Esophagus muscularis mucosa (tissue), 4 donors: ENCODE data around the gene C11orf65. TPM values are rescaled to one million over a fixed set of nuclear protein-coding genes. Genes with fewer than 3 reads are reported as not detected.
A peak's percentile ranks its signal among the peaks of the same experiment; 100 is the strongest.
"Not testable (repeated sequence)": the region's sequence is repeated elsewhere in the genome, so short reads cannot be mapped to it uniquely, and the experiment has no call there.

ENCODE experiments used
- DNase-seq: peaks from one replicate; pipeline ENCODE4 v3.0.0-alpha.2; 2017; ENCODE audit errors: extremely low spot score
- H3K27ac ChIP-seq, 4 donors: fragments of 200-600 bp; sonication (generic); replicated peaks in 1 of 4; 1 replicate in 3 of 4; 2 replicates in 1 of 4; pipeline ENCODE4 v1.5.1; 2016 to 2019; ENCODE audit warnings: mild to moderate bottlenecking in 1 of 4
- H3K27me3 ChIP-seq, 4 donors: fragments of 200-600 bp; sonication (generic); one replicate each; pipeline versions ENCODE4 v1.5.1 to v1.6.0; 2016 to 2019
- H3K36me3 ChIP-seq, 4 donors: fragments of 200-600 bp; sonication (generic); one replicate each; pipeline ENCODE4 v1.5.1; 2016 to 2019
- H3K4me1 ChIP-seq, 4 donors: fragments of 200-600 bp; sonication (generic); one replicate each; pipeline ENCODE4 v1.5.1; 2016 to 2019
- H3K4me3 ChIP-seq, 4 donors: fragments of 200-600 bp; sonication (generic); 1 replicate in 2 of 4; 2 replicates in 2 of 4; pipeline ENCODE4 v1.5.1; 2016 to 2019; ENCODE audit warnings: mild to moderate bottlenecking in 4 of 4, moderate library complexity in 1 of 4
- H3K9me3 ChIP-seq, 4 donors: fragments of 200-600 bp; sonication (generic); 1 replicate in 3 of 4; 2 replicates in 1 of 4; pipeline ENCODE4 v1.5.1; 2016 to 2019
- EP300 ChIP-seq: sonication (generic); formaldehyde crosslinking; IDR thresholded peaks from one replicate; pipeline ENCODE4 v1.6.1; 2017; ENCODE audit warnings: antibody characterized with exemption
- POLR2A ChIP-seq: fragments of 450-650 bp; IDR thresholded peaks from one replicate; pipeline ENCODE4 v1.6.1; 2017; ENCODE audit warnings: antibody characterized with exemption, moderate library complexity, mild to moderate bottlenecking, low read depth
- POLR2AphosphoS5 ChIP-seq, 2 donors: sonication (generic); formaldehyde crosslinking; IDR thresholded peaks; one replicate each; pipeline ENCODE4 v1.6.1; 2017; ENCODE audit warnings: antibody characterized with exemption in 2 of 2
- WGBS: methylation state at CpG from one replicate; pipeline ENCODE4 v1.1.5; 2018; 5-methylcytosine and 5-hydroxymethylcytosine counted together
- intact Hi-C: fragments of 100-400 bp; cut with DNase I; formaldehyde crosslinking; loops from one replicate; pipeline ENCODE4 v1.15.1; 2023
- total RNA-seq, 4 donors: library from RNA; depleted of rRNA; stranded (reverse); fragments of >200 nt; gene quantifications; one replicate each; pipeline versions ENCODE4 v1.1.0 to v1.2.1, GENCODE V29; 2016
- TF ChIP-seq, protein P1 (sequence below), 3 experiments: fragments of 200-600 bp in 2 of 3; fragments of 450-650 bp in 1 of 3; sonication (generic) in 2 of 3; IDR thresholded peaks; one replicate each; pipeline ENCODE4 v1.5.1; 2017 to 2019; ENCODE audit warnings: antibody characterized with exemption in 3 of 3, mild to moderate bottlenecking in 2 of 3, moderate library complexity in 1 of 3

The C11orf65 gene
- total RNA-seq, 4 donors from 2014 or later, result 0.06 to 0.63 (median 0.33) TPM; not detected in 1

DNA sequence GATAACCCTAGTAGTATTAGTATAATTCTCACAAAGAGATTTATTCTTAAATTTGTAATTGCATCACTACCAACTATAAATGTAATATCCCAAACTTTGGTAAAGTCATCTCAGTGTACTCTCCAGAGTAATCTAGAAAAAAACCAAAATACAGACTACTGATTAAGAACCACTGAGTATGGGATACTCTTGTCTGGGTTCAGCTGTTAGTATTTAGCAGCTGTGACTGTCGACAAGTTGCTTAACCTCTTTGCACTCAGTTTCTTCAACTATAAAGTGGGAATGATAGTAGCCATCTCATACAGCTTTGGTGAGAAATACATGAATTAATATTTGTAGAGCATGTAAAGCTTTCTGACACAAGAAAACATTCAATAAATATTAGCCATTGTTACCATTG lies 35.3 kb downstream of the C11orf65 start:
- Histone ChIP-seq H3K27me3 (no peaks in the 10 kb centered on the region), H3K27ac (no peak overlapping the region), H3K9me3 (peaks cover 0 to 8% (median 0%) of the 10 kb centered on the region in 4 donors), H3K4me3 (no peak overlapping the region), H3K4me1 (no peaks in the 10 kb centered on the region), H3K36me3 (no peaks in the 10 kb centered on the region)
- intact Hi-C loops, result no loop called here
- whole genome bisulfite sequencing, result 85% methylated on average over 1 of the region's 1 CpG
- TF ChIP-seq POLR2A, result no peak
- no peak for TF ChIP-seq POLR2AphosphoS5 (IDR thresholded peaks at IDR 0.05)
- no peak for TF ChIP-seq EP300
- TF ChIP-seq, protein P1, sequence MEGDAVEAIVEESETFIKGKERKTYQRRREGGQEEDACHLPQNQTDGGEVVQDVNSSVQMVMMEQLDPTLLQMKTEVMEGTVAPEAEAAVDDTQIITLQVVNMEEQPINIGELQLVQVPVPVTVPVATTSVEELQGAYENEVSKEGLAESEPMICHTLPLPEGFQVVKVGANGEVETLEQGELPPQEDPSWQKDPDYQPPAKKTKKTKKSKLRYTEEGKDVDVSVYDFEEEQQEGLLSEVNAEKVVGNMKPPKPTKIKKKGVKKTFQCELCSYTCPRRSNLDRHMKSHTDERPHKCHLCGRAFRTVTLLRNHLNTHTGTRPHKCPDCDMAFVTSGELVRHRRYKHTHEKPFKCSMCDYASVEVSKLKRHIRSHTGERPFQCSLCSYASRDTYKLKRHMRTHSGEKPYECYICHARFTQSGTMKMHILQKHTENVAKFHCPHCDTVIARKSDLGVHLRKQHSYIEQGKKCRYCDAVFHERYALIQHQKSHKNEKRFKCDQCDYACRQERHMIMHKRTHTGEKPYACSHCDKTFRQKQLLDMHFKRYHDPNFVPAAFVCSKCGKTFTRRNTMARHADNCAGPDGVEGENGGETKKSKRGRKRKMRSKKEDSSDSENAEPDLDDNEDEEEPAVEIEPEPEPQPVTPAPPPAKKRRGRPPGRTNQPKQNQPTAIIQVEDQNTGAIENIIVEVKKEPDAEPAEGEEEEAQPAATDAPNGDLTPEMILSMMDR (IDR thresholded peaks at IDR 0.05), result no peak
- DNase-seq, result no peak

DNA sequence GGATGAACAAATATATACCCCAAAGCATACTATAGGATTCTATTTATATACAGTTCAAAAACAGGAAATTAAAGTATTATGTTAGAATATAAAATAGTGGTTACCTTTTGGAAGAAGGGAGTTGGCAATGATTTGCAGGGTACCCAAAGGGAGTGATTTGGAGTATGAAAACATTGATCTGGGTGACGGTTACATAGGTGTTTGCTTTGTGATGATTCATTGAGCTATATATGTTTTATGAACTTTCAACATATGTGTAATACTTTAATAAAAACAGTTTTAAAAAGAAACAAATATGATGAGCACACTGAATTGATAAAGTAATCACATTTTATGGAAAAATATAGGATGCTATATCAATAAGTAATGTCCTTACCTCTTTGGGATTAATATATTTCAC lies 36.0 kb downstream of the C11orf65 start:
- Histone ChIP-seq H3K27me3 (no peaks in the 10 kb centered on the region), H3K9me3 (peaks cover 0 to 5% (median 0%) of the 10 kb centered on the region in 4 donors), H3K4me1 (no peaks in the 10 kb centered on the region), H3K4me3 (no peak overlapping the region), H3K36me3 (no peaks in the 10 kb centered on the region), H3K27ac (no peak overlapping the region)
- intact Hi-C loops, result no loop called here
- DNase-seq, result no peak
- TF ChIP-seq POLR2A (no peak), POLR2AphosphoS5 (IDR thresholded peaks at IDR 0.05) (no peak), EP300 (no peak)
- TF ChIP-seq, protein P1 (IDR thresholded peaks at IDR 0.05), result no peak
- WGBS, result 95% methylated on average over 1 of the region's 1 CpG

DNA sequence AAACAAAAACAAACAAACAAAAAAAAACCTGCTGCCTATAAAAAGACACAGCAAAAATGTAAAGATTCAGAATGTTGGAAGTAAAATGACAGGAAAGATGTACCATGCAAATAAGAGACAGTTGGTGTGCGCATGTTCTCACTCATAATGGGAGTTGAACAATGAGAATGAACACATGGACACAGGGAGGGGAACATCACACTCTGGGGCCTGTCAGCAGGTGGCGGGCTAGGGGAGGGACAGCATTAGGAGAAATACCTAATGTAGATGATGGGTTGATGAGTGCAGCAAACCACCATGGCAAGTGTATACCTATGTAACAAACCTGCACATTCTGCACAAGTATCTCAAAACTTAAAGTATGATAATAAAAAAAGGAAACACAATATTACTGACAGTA lies 49.8 kb downstream of the C11orf65 start:
- H3K27me3 ChIP-seq, H3K4me1 ChIP-seq, DNase-seq, H3K36me3 ChIP-seq, H3K9me3 ChIP-seq, H3K27ac ChIP-seq, H3K4me3 ChIP-seq, intact Hi-C loops: not testable (repeated sequence)
- 87% methylated on average over 2 of the region's 2 CpGs for WGBS
- TF ChIP-seq, protein P1 (IDR thresholded peaks at IDR 0.05), result peak; percentile 21 to 37 (median 35)

DNA sequence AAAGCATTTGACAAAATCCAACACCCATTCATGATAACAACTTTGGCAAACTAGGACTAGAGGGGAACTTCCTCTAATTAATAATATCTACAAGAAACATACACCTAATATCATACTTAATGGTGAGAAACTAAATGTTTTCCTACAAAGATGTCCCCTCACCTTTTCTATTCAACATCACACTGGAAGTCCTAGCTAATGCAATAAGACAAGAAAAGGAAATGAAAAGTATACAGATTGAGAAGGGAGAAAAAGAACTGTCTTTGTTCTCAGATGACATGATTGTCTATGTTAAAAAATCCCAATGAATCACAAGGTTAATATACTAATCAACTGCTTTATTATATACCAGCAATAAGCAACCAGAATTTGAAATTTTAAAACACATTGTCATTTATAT lies 52.4 kb downstream of the C11orf65 start:
- intact Hi-C loops, result no loop called here
- TF ChIP-seq, protein P1 (IDR thresholded peaks at IDR 0.05), result no peak
- TF ChIP-seq POLR2A, result no peak

DNA sequence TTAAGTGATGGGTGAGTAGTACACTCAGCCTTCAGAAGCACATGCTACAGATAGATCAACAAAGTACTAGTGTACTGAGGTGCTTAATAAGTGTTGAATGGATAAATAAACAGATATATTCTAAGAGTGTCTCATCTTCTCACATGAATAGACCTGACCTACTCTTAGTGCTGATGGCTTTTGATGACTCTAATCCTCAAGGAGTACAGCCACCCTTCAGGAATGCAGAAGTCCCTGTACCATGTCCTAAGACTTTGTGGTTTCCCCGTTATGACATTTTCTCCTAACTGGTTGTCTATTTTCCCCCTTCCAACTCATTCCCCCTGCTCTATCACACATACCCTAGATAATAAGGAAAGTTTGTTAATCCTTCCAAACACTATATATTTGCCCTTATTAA lies 61.6 kb downstream of the C11orf65 start:
- Histone ChIP-seq H3K27ac (no peak overlapping the region), H3K9me3 (no peaks in the 10 kb centered on the region), H3K4me1 (no peaks in the 10 kb centered on the region), H3K27me3 (no peaks in the 10 kb centered on the region), H3K4me3 (no peak overlapping the region), H3K36me3 (no peaks in the 10 kb centered on the region)
- 72% methylated on average over 1 of the region's 1 CpG for WGBS
- TF ChIP-seq, protein P1 (IDR thresholded peaks at IDR 0.05), result no peak
- no peak for TF ChIP-seq POLR2A
- TF ChIP-seq POLR2AphosphoS5 (IDR thresholded peaks at IDR 0.05), result no peak
- TF ChIP-seq EP300, result no peak
- DNase-seq, result no peak
- intact Hi-C loops, result no loop called here

More for the DNA sequence above, 52.4 kb downstream of the C11orf65 start:
- DNase-seq, result no peak
- Histone ChIP-seq H3K4me1 (no peaks in the 10 kb centered on the region), H3K27ac (no peak overlapping the region), H3K4me3 (no peak overlapping the region), H3K9me3 (peaks cover 0 to 10% (median 0%) of the 10 kb centered on the region in 4 donors), H3K36me3 (no peaks in the 10 kb centered on the region), H3K27me3 (no peaks in the 10 kb centered on the region)
